Smooth muscle cell (in vitro differentiated cells): ENCODE measurements around the gene TMEM87A. TPM values are rescaled to one million over a fixed set of nuclear protein-coding genes. Genes with fewer than 3 reads are reported as not detected.

Experiments
- DNase-seq: peaks from one replicate; lab custom pipeline; 2025; ENCODE audit not compliant: unreplicated experiment; lab: John Stamatoyannopoulos, UW
- H2AFZ ChIP-seq: fragments of 200-600 bp; sonication (generic); 2 replicates; pipeline ENCODE4 v1.6.0; 2016; ENCODE audit warnings: antibody characterized with exemption, low read depth, mild to moderate bottlenecking
- H3F3A ChIP-seq: fragments of 200-600 bp; sonication (generic); 2 replicates; pipeline ENCODE4 v1.6.0; 2017; ENCODE audit warnings: antibody characterized with exemption, low read depth
- H3K27ac ChIP-seq: fragments of 200-600 bp; sonication (generic); 2 replicates; pipeline ENCODE4 v1.5.1; 2016; ENCODE audit warnings: low read depth, mild to moderate bottlenecking
- H3K27me3 ChIP-seq: fragments of 200-600 bp; sonication (generic); 2 replicates; pipeline ENCODE4 v1.6.1; 2016; ENCODE audit warnings: low read depth, mild to moderate bottlenecking
- H3K36me3 ChIP-seq: fragments of 200-600 bp; sonication (generic); 2 replicates; pipeline ENCODE4 v1.5.1; 2016; ENCODE audit warnings: low read depth
- H3K4me1 ChIP-seq: fragments of 200-600 bp; sonication (generic); 2 replicates; pipeline ENCODE4 v1.5.1; 2016; ENCODE audit warnings: low read depth
- H3K4me2 ChIP-seq: fragments of 200-600 bp; sonication (generic); 2 replicates; pipeline ENCODE4 v1.6.0; 2016; ENCODE audit warnings: mild to moderate bottlenecking
- H3K4me3 ChIP-seq: fragments of 200-600 bp; sonication (generic); 2 replicates; pipeline ENCODE4 v1.5.1; 2016; ENCODE audit warnings: mild to moderate bottlenecking
- H3K79me2 ChIP-seq: fragments of 200-600 bp; sonication (generic); 2 replicates; pipeline ENCODE4 v1.6.0; 2016; ENCODE audit warnings: low read depth, mild to moderate bottlenecking
- H3K9ac ChIP-seq: fragments of 200-600 bp; sonication (generic); 2 replicates; pipeline ENCODE4 v1.6.0; 2016; ENCODE audit warnings: low read depth
- H3K9me3 ChIP-seq: fragments of 200-600 bp; sonication (generic); replicated peaks from 2 replicates; pipeline ENCODE4 v1.5.1; 2016; ENCODE audit warnings: low read depth
- H4K20me1 ChIP-seq: fragments of 200-600 bp; sonication (generic); 2 replicates; pipeline ENCODE4 v1.6.0; 2016; ENCODE audit warnings: low read depth
- WGBS: methylation state at CpG from one replicate; pipeline ENCODE4 v1.1.7; 2016; ENCODE audit warnings: low lambda C conversion rate; 5-methylcytosine and 5-hydroxymethylcytosine counted together
- polyA plus RNA-seq: library from polyadenylated mRNA; unstranded; fragments of >200 nt; fragmentation: Nextera tagmentation; extraction: Ambion mirVana; gene quantifications from 2 replicates; pipeline ENCODE4 v1.2.1, GENCODE V29; 2016
- total RNA-seq: library from RNA; depleted of rRNA; stranded (reverse); fragments of >200 nt; gene quantifications from 2 replicates; pipeline ENCODE4 v1.2.3, GENCODE V29; 2014
- TF ChIP-seq, protein P1 (sequence below): fragments of 200-600 bp; sonication (generic); IDR thresholded peaks from 2 replicates; pipeline ENCODE4 v1.5.1; 2017; ENCODE audit warnings: borderline replicate concordance, mild to moderate bottlenecking, antibody characterized with exemption; ENCODE audit not compliant: insufficient read depth, poor library complexity, severe bottlenecking

Gene TMEM87A
- total and polyA plus RNA-seq, 2 experiments from 2014 or later, result 59.9 to 82.3 TPM

DNA sequence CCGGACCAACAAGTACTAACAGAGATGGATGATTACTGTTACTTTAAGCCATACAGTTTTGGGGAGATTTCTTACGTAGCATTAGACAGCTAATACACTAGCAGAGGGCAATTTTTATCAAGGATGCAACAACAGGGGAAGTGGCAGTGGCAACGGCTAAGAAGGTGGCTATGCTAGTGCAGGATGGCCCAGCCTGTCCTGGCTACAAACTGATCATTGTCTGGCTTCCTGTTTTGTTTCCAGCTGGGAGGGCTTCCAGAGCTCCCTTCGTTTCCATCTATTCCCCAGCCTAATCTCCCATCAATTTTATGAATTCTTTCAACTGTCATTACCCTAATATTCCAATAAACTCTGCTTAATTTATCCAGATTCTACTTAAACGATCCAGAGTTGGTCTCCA, 100.8 kb downstream of the TMEM87A start:
- Histone ChIP-seq H3K79me2 (no peaks in the 10 kb centered on the region), H4K20me1 (no peaks in the 10 kb centered on the region), H3K9ac (no peak overlapping the region), H3K27me3 (no peaks in the 10 kb centered on the region), H3K27ac (no peak overlapping the region), H3K4me1 (no peaks in the 10 kb centered on the region), H3F3A (no peaks in the 10 kb centered on the region), H3K4me3 (no peak overlapping the region), H3K36me3 (peaks cover 19% of the 10 kb centered on the region), H2AFZ (no peak overlapping the region), H3K9me3 (no peaks in the 10 kb centered on the region), H3K4me2 (no peak overlapping the region)
- TF ChIP-seq, protein P1, sequence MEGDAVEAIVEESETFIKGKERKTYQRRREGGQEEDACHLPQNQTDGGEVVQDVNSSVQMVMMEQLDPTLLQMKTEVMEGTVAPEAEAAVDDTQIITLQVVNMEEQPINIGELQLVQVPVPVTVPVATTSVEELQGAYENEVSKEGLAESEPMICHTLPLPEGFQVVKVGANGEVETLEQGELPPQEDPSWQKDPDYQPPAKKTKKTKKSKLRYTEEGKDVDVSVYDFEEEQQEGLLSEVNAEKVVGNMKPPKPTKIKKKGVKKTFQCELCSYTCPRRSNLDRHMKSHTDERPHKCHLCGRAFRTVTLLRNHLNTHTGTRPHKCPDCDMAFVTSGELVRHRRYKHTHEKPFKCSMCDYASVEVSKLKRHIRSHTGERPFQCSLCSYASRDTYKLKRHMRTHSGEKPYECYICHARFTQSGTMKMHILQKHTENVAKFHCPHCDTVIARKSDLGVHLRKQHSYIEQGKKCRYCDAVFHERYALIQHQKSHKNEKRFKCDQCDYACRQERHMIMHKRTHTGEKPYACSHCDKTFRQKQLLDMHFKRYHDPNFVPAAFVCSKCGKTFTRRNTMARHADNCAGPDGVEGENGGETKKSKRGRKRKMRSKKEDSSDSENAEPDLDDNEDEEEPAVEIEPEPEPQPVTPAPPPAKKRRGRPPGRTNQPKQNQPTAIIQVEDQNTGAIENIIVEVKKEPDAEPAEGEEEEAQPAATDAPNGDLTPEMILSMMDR, result no peak
- DNase-seq, result no peak
- 96% methylated on average over 5 of the region's 5 CpGs for WGBS

DNA sequence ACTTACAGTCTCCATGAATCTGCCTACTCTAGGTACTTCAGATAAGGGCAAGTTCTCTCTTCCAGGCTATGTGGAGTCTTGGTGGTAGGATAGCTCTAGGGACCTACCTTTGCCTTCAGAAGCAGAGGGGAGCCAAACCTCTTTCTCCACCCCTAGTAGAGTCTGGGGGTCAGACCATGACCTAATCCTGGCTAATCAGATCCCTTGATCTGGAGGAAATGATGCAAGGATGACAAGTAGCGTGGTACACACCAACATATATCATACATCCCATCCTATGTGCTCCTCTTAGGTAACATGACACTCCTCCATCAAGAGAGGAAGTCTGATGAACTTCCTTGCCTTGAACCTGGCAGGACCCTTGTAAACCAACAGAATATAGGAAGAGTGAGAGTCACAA, 101.4 kb downstream of the TMEM87A start:
- Histone ChIP-seq H3K4me2 (no peak overlapping the region), H3K27ac (no peak overlapping the region), H3K27me3 (no peaks in the 10 kb centered on the region), H2AFZ (no peak overlapping the region), H3F3A (no peaks in the 10 kb centered on the region), H3K79me2 (no peaks in the 10 kb centered on the region), H3K4me3 (no peak overlapping the region), H4K20me1 (no peaks in the 10 kb centered on the region), H3K9ac (no peak overlapping the region), H3K4me1 (no peaks in the 10 kb centered on the region), H3K36me3 (peaks cover 19% of the 10 kb centered on the region), H3K9me3 (no peaks in the 10 kb centered on the region)
- TF ChIP-seq, protein P1, result no peak
- 100% methylated on average over 1 of the region's 1 CpG for WGBS
- DNase-seq, result no peak

DNA sequence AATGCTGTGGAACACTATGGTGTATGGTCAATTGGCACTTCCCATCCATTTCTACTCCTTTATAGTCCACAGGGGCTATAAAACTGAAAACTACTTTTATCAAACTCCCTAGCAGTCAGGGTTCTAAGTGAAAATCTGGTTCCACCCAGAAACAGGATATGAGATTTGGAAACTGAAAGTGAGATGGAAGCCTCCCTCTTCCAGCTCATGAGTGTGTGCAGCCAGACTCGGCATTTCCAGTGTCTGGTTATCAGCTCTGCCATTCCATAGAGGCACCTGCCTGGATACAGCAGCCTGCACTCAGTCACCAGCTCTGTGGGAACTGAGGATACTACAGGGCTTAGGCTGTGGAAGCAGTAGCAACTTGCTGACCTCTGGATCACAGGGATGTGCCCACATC, 102.1 kb downstream of the TMEM87A start:
- Histone ChIP-seq H3K4me1 (no peaks in the 10 kb centered on the region), H3K27ac (no peak overlapping the region), H4K20me1 (no peaks in the 10 kb centered on the region), H3K4me3 (no peak overlapping the region), H3K79me2 (no peaks in the 10 kb centered on the region), H3K4me2 (no peak overlapping the region), H3K9me3 (no peaks in the 10 kb centered on the region), H2AFZ (no peak overlapping the region), H3F3A (no peaks in the 10 kb centered on the region), H3K27me3 (no peaks in the 10 kb centered on the region), H3K9ac (no peak overlapping the region), H3K36me3 (peaks cover 22% of the 10 kb centered on the region)
- TF ChIP-seq, protein P1, result no peak
- no peak for DNase-seq
- 95% methylated on average over 1 of the region's 1 CpG for WGBS

DNA sequence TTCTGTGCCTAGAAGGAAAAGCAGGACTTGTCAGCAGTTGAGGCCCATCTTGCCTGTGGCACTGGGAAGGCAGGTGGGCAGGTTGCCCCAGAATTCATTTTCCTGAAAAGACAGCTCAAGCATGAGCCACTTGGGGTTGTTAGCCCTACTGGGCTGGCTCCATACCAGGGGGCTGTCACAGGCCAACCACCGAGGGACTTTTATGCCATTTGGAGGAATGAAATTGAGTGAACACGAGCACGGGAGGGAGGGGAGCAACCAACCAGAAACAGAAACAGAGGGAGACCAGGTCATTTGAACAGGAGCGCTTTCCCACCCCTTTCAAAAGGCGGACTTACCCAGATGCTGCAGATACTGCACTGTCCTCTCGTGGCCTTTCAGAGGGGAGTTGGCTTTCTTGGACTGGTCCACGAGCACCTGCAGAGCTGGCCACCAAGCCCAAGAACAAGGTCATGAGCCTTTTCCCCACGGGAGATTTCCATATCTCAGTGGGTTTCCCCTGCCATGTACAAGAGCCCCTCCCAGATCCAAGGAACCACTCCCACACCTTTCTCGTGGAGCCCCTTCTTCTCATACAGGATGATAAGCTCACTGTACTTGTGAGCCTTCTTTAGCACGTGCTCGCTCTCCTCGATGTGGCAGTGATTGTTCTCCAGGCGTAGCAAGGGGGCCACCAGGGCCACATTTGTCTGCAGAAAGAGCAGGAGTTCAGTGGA, 106.8 kb downstream of the TMEM87A start:
- H3K4me2 ChIP-seq, result no peak overlapping the region
- H3K9ac ChIP-seq, result no peak overlapping the region
- 96% methylated on average over 13 of the region's 13 CpGs for WGBS
- DNase-seq, result no peak
- no peaks in the 10 kb centered on the region for H3F3A ChIP-seq
- H4K20me1 ChIP-seq, result no peaks in the 10 kb centered on the region
- H3K36me3 ChIP-seq, result peaks cover 20% of the 10 kb centered on the region
- no peaks in the 10 kb centered on the region for H3K79me2 ChIP-seq
- no peaks in the 10 kb centered on the region for H3K27me3 ChIP-seq
- no peak overlapping the region for H3K27ac ChIP-seq
- H3K4me1 ChIP-seq, result no peaks in the 10 kb centered on the region
- no peak overlapping the region for H3K4me3 ChIP-seq
- no peak overlapping the region for H2AFZ ChIP-seq
- TF ChIP-seq, protein P1, result no peak
- no peaks in the 10 kb centered on the region for H3K9me3 ChIP-seq
